Pons (tissue), 1 donor: Measurements from ENCODE around the gene GDI1.

Source experiments
- DNase-seq: peaks from one replicate; pipeline ENCODE4 v3.0.0-alpha.2; 2016; ENCODE audit warnings: low spot score

Gene GDI1

GRCh38 chrX:154437971-154438893 is 1.3 kb downstream of the GDI1 start:
- no peak for DNase-seq

GRCh38 chrX:154439841-154440240 is 2.9 kb downstream of the GDI1 start:
- DNase-seq: no peak

- no peak for DNase-seq
Measured at GRCh38 chrX:154440623-154441357, 3.8 kb downstream of the GDI1 start.

- no peak for DNase-seq
Measured at GRCh38 chrX:154441564-154441963, 4.6 kb downstream of the GDI1 start.

- no peak for DNase-seq
Measured at GRCh38 chrX:154441984-154442707, 5.2 kb downstream of the GDI1 start.

GRCh38 chrX:154443479-154443910 is 6.5 kb downstream of the GDI1 start:
- DNase-seq: no peak

GRCh38 chrX:154443992-154444754 is 7.2 kb downstream of the GDI1 start, which contains the start of gene FAM50A:
FAM50A (plus strand) TSS chrX:154444141; CDS start chrX:154444236, 95 bp downstream.
- no peak for DNase-seq

- no peak for DNase-seq
Measured at GRCh38 chrX:154444755-154445246, 7.8 kb downstream of the GDI1 start.

- no peak for DNase-seq
Measured at GRCh38 chrX:154445776-154446175, 8.8 kb downstream of the GDI1 start.

- no peak for DNase-seq
Measured at GRCh38 chrX:154446430-154446829, 9.5 kb downstream of the GDI1 start.

GRCh38 chrX:154448484-154448883 is 11.5 kb downstream of the GDI1 start:
- no peak for DNase-seq

- no peak for DNase-seq
Measured at GRCh38 chrX:154449618-154450017, 12.7 kb downstream of the GDI1 start.

- no peak for DNase-seq
Measured at GRCh38 chrX:154450312-154450711, 13.4 kb downstream of the GDI1 start.

- no peak for DNase-seq
Measured at GRCh38 chrX:154452823-154453222, 15.9 kb downstream of the GDI1 start.

GRCh38 chrX:154457491-154458115 is 20.6 kb downstream of the GDI1 start:
- no peak for DNase-seq

GRCh38 chrX:154458116-154458953 is 21.4 kb downstream of the GDI1 start, which contains the start of gene PLXNA3:
PLXNA3 (plus strand) TSS chrX:154458281; CDS start chrX:154460184, 1,903 bp downstream.
- no peak for DNase-seq

GRCh38 chrX:154458954-154459778 is 22.2 kb downstream of the GDI1 start:
- DNase-seq: no peak

GRCh38 chrX:154459832-154460231 is 22.9 kb downstream of the GDI1 start:
- no peak for DNase-seq

GRCh38 chrX:154460326-154460725 is 23.4 kb downstream of the GDI1 start:
- DNase-seq: no peak
